ENCODE measurements around the gene MKKS.

DNA sequence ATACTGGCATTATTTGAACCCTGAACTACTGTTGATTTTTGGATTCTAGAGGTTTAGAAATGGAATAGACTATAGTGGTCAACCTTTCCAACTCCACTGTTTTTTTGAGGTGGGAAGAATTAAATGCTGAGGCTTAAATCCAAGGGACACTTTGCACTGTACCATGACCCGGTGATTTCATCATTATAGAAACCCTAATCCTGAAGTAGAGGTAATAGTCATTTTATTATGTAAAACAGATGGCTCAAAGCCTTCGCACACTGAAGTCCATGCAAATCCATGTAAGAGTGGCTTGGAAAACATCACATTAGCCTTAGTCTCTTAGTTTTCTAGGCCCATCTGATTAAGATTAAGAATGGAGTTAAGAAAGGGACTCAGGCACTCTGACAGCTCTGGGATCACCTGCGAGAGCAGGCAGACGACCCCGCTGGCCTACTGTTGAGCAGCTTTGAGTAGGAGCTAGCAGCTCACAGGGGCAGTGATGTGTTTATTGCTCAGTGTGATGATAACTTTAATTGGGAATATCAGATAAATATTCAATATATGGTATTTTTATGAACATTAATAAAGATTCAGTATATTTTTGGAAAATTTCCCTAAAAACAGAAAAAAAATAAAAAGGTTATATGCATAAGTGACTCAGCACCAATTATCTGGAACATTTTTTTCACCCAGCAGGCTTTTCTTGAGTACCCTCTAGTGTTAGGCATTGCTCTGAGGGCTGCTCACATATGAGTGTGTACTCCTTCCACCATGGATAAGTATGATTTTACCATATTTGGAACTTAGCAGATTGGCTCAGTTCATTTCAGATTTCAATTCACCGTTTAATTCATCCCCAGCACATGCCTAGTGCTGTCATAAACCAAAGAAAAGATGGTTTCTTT, 14.5 kb upstream of the MKKS start:
- TF ChIP-seq, protein P1, sequence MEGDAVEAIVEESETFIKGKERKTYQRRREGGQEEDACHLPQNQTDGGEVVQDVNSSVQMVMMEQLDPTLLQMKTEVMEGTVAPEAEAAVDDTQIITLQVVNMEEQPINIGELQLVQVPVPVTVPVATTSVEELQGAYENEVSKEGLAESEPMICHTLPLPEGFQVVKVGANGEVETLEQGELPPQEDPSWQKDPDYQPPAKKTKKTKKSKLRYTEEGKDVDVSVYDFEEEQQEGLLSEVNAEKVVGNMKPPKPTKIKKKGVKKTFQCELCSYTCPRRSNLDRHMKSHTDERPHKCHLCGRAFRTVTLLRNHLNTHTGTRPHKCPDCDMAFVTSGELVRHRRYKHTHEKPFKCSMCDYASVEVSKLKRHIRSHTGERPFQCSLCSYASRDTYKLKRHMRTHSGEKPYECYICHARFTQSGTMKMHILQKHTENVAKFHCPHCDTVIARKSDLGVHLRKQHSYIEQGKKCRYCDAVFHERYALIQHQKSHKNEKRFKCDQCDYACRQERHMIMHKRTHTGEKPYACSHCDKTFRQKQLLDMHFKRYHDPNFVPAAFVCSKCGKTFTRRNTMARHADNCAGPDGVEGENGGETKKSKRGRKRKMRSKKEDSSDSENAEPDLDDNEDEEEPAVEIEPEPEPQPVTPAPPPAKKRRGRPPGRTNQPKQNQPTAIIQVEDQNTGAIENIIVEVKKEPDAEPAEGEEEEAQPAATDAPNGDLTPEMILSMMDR (optimal IDR thresholded peaks at IDR 0.05 in 1 of 3, IDR thresholded peaks at IDR 0.05 in 1 of 3, conservative IDR thresholded peaks at IDR 0.05 in 1 of 3; ENCODE audit: extremely low read depth in 1 of 3, insufficient read depth in 2 of 3, low read length in 3 of 3) = no peak
- TF ChIP-seq EZH2 (IDR thresholded peaks at IDR 0.05; ENCODE audit: low read length) = no peak
